ENCODE results near the gene MNX1. TPM values are rescaled to one million over a fixed set of nuclear protein-coding genes. Genes with fewer than 3 reads are reported as not detected.

Gene MNX1
- total RNA-seq, 1 experiment from 2014 or later = 2.6 TPM

DNA sequence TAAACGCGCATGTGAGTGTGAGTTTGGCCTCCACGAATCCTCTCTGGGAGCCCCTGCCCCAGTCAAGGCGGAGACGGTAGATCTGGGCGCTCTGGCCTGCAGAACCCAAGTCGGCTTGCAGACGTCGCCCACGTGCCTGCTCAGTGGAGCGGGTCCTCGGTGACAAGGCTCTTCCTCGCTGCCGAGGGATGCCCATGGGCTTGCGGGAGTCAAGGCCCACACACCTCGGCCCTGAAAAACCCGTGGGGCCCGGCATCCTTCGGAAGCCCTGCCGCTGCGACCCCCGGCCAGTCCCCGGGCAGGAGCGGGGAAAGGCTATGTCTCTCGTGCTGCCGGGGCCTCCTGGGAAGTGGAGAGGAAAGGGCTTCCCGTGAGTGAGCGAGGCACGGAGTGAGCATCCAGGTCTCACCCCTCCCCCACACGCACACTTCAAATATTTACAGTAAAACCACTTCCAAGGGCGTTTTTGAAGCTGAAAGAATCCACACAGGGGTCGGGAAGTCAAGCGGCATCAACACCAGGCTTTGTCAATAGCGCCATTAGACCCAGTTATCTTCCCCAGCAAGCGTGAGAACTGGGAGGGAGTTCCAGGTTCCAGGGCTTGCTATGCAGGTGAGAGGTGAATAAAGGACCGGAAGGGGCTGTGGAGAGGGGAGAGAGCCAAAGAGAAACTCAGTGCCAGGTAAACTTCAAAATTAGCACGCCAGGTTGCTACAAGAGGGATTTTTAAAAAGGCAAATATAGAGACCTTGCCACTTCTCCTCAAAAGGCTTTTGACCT is 1.1 kb upstream of the MNX1 start:
- ATAC-seq (peak; percentile 2; the same call in 1 of the 2 replicates), DNase-seq (peak; percentile 12)
- H3K4me3 ChIP-seq (ENCODE audit: low read length) = peak overlapping the region; percentile 72
- no peak overlapping the region for H3K27ac ChIP-seq (ENCODE audit: low read length)
- POLR2A ChIA-PET (ENCODE audit: unreplicated experiment) = no interaction called here
- H3K9me2 ChIP-seq (replicated peaks; ENCODE audit: low read length) = no peaks in the 10 kb centered on the region
- no TSS peak for BruUV-seq (replicated peaks)
- peak overlapping the region; percentile 93 for H3K4me2 ChIP-seq (ENCODE audit: low read length)
- no peaks in the 10 kb centered on the region for H4K20me1 ChIP-seq (ENCODE audit: low read length)
- no peaks in the 10 kb centered on the region for H3K36me3 ChIP-seq (ENCODE audit: low read depth, low read length)
- peaks cover 13% of the 10 kb centered on the region for H3K4me1 ChIP-seq (ENCODE audit: insufficient read depth, low read length)
- no peaks in the 10 kb centered on the region for H3F3A ChIP-seq (ENCODE audit: low read length, unreplicated experiment)
- TF ChIP-seq EZH2 (IDR thresholded peaks at IDR 0.05; ENCODE audit: low read length, unreplicated experiment) = no peak
- TF ChIP-seq EZH2phosphoT487 (IDR thresholded peaks at IDR 0.05; ENCODE audit: borderline replicate concordance, low read length) = no peak
- TF ChIP-seq, protein P1, sequence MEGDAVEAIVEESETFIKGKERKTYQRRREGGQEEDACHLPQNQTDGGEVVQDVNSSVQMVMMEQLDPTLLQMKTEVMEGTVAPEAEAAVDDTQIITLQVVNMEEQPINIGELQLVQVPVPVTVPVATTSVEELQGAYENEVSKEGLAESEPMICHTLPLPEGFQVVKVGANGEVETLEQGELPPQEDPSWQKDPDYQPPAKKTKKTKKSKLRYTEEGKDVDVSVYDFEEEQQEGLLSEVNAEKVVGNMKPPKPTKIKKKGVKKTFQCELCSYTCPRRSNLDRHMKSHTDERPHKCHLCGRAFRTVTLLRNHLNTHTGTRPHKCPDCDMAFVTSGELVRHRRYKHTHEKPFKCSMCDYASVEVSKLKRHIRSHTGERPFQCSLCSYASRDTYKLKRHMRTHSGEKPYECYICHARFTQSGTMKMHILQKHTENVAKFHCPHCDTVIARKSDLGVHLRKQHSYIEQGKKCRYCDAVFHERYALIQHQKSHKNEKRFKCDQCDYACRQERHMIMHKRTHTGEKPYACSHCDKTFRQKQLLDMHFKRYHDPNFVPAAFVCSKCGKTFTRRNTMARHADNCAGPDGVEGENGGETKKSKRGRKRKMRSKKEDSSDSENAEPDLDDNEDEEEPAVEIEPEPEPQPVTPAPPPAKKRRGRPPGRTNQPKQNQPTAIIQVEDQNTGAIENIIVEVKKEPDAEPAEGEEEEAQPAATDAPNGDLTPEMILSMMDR (conservative IDR thresholded peaks at IDR 0.05; ENCODE audit: low read depth, low read length) = no peak
- H3K9ac ChIP-seq (ENCODE audit: low read length) = peak overlapping the region; percentile 62
- peak overlapping the region; percentile 84 for H2AFZ ChIP-seq (ENCODE audit: low read length)
- H3K9me3 ChIP-seq (ENCODE audit: low read length) = no peaks in the 10 kb centered on the region
- intact Hi-C loops (cut with micrococcal nuclease) = no loop called here
- peaks cover 21% of the 10 kb centered on the region for H3K27me3 ChIP-seq (ENCODE audit: low read length)
- H3K79me2 ChIP-seq (ENCODE audit: low read length) = 0 out of 2 replicates have a peak, but pooled peaks cover 4% of the 10 kb centered on the region
- CTCF ChIA-PET = no interaction called here

DNA sequence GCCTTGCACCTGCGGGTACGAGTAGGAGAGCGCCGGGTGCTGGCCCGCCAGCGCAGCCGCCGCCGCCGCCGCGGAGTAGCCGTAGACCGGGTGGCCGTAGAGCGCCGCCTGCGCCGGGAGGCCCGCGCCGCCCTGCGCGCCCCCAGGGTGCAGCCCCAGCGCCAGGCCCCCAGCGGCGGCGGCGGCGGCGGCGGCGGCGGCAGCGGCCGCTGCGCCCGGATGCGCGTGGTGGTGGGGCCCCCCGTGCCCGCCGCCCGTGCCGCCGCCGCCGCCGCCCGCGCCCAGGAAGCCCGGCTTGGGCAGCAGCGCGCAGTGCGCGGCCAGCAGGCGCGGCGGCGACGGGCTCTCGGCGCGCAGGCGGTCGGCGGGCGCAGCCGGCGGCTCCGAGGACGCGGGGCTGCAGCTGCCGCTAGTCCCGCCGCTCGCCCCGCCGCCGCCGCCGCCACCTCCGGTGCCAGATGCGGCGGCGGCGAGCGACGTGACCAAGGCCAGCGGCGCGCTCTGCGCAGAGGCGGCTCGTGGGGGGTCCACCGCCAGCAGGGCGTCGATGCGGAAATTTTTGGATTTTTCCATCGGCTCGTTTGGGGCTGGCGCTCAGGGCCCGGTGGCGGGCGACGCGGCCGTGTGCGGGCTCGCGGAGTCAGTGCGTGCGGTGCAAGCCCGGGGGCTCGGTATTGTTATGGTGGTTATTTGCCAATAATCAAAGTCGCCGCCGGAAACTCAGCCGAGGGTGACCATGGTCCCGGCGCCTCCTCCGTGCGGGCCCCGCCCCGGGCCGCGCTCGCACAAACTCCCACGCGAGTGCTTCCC is 480 bp downstream of the MNX1 start:
- POLR2A ChIA-PET (ENCODE audit: unreplicated experiment) = no interaction called here
- Histone ChIP-seq H3K4me1 (ENCODE audit: insufficient read depth, low read length) (peaks cover 13% of the 10 kb centered on the region), H3K4me2 (ENCODE audit: low read length) (peak overlapping the region; percentile 93), H3K27ac (ENCODE audit: low read length) (no peak overlapping the region), H3K9me3 (ENCODE audit: low read length) (no peaks in the 10 kb centered on the region), H2AFZ (ENCODE audit: low read length) (peak overlapping the region; percentile 84), H4K20me1 (ENCODE audit: low read length) (no peaks in the 10 kb centered on the region), H3K9me2 (replicated peaks; ENCODE audit: low read length) (no peaks in the 10 kb centered on the region), H3F3A (ENCODE audit: low read length, unreplicated experiment) (no peaks in the 10 kb centered on the region), H3K36me3 (ENCODE audit: low read depth, low read length) (no peaks in the 10 kb centered on the region), H3K4me3 (ENCODE audit: low read length) (peak overlapping the region; percentile 72), H3K27me3 (ENCODE audit: low read length) (peaks cover 21% of the 10 kb centered on the region), H3K9ac (ENCODE audit: low read length) (peak overlapping the region; percentile 33; the same call in 1 of the 2 replicates), H3K79me2 (ENCODE audit: low read length) (0 out of 2 replicates have a peak, but pooled peaks cover 4% of the 10 kb centered on the region)
- no peak for DNase-seq
- intact Hi-C loops (cut with micrococcal nuclease) = no loop called here
- CTCF ChIA-PET = interaction anchor here (0.6 kb wide), 1 partner anchor 126 kb away, joined by 3 read pairs; no protein-coding TSS in a partner anchor
- BruUV-seq (replicated peaks) = no TSS peak
- TF ChIP-seq EZH2 (IDR thresholded peaks at IDR 0.05; ENCODE audit: low read length, unreplicated experiment) = no peak
- no peak for TF ChIP-seq EZH2phosphoT487 (IDR thresholded peaks at IDR 0.05; ENCODE audit: borderline replicate concordance, low read length)
- TF ChIP-seq, protein P1 (conservative IDR thresholded peaks at IDR 0.05; ENCODE audit: low read depth, low read length) = no peak
- ATAC-seq = peak; percentile 35

All from PC-3 (cell line).